Loucy (cell line): ENCODE data around the gene DDIT4.

Experiments
- CTCF ChIP-seq: fragments of 200-600 bp; sonication (generic); conservative IDR thresholded peaks from 2 replicates; pipeline ENCODE4 v1.5.1; 2014; ENCODE audit warnings: mild to moderate bottlenecking, antibody characterized with exemption, low read length
- EZH2phosphoT487 ChIP-seq: fragments of 200-600 bp; IDR thresholded peaks from 2 replicates; pipeline ENCODE4 v1.6.1; 2018; ENCODE audit warnings: antibody characterized with exemption, mild to moderate bottlenecking, moderate library complexity, borderline replicate concordance

GRCh38 chr10:72253578-72253977 is 20.1 kb upstream of the DDIT4 start:
- no peak for TF ChIP-seq CTCF
- no peak for TF ChIP-seq EZH2phosphoT487
